Right kidney (tissue), 9 donors: ENCODE measurements around the gene GRIA2.
"Not testable (repeated sequence)": the region's sequence is repeated elsewhere in the genome, so short reads cannot be mapped to it uniquely, and the experiment has no call there.

Experiments used
- DNase-seq: peaks from one replicate; pipeline ENCODE4 v3.0.0-alpha.2; 2016
- long read RNA-seq, 8 donors: transcript quantifications; one replicate each; lab custom pipeline, GENCODE V29; 2026

The GRIA2 gene
- long read RNA-seq, donor 1 = 0 reads
- long read RNA-seq, donor 2 = 0 reads
- long read RNA-seq, donor 3 = 0 reads
- long read RNA-seq, donor 4 = 0 reads
- long read RNA-seq, donor 5 = 0 reads
- long read RNA-seq, donor 6 = 0 reads
- long read RNA-seq, donor 7 = 0 reads
- long read RNA-seq, donor 8 = 0 reads

DNA sequence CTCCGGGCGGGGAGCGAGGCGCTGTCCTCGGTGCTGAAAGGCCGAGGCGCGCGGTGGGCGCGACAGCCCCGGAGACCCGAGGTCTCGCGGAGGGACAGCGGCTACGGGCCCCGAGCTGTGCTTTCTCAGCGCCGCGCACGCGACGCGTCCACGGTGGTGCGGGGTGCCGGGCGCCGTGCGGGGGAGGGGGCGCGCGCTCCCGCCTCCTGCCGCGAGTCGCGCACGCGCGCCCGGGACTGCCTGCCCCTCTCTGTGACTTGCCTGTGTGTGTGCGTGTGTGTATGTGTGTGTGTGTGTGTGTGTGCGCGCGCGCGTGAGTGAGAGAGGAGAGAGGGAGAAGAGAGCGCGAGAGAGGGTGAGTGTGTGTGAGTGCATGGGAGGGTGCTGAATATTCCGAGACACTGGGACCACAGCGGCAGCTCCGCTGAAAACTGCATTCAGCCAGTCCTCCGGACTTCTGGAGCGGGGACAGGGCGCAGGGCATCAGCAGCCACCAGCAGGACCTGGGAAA lies at the start of gene GRIA2:
GRIA2 (plus strand) TSS at position 358 of the 511 bp plus-strand sequence. CDS start 315 bp downstream, outside the sequence.
- peak; percentile 76 for DNase-seq

DNA sequence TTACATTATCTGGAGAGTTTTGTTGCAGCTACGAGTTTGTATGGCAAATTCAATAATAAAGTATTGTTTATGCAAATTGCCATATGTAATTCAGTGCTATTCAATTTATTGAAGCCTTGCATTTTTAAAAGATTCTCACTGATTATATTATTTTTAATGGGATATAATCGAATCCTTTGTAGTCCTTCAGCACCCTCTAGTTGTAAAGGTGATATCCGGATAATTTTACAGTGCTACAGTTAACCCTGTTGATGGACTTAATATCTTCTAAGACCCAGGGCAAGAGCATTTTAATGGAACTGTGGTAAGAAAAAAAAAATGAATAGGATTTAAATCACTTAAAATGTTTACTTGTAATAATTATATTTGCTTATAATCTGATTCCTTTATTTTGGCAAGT lies 48.5 kb upstream of the GRIA2 start:
- DNase-seq = no peak

DNA sequence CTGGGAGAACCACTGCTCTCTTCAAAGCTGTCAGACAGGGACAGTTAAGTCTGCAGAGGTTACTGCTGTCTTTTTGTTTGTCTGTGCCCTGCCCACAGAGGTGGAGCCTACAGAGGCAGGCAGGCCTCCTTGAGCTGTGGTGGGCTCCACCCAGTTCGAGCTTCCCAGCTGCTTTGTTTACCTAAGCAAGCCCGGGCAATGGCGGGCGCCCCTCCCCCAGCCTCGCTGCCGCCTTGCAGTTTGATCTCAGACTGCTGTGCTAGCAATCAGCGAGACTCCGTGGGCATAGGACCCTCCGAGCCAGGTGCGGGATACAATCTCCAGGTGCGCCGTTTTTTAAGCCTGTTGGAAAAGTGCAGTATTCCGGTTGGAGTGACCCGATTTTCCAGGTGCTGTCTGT lies 40.3 kb upstream of the GRIA2 start:
- DNase-seq = not testable (repeated sequence)

DNA sequence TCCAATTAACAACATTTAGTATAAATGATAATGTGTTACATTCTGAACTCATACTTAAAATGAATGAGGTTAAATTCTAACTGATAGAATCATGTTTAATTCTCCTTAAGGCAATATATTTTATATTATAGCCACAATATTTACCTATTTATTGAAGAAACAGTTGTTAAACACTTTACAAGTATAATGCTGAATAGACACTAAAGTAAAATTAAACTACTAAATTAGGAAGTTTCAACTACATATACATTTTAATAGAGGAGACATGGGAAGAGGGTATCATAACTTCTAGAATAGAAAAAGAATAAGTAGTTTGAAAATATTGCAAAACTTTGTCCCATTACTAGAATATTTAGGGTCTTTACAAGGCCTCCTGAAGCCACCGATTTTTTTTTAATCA lies 36.2 kb upstream of the GRIA2 start:
- no peak for DNase-seq

DNA sequence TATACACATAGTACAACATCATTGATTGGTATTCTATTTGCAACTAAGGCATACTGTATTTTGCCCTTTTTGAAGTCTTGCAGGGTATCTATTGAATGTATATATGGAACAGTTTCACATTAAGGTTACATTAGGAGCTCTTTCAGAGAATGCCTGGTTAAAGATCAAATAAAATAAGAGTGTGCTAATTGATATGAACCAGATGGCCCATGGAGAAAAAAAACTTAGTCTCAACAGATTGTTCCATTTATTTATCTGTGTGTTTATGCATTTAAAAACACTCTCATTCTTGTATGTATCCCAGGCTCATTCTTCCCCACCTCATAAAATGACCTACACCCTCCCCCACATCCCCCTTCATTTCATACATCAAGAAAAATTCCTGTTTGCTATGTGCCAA lies 35.2 kb upstream of the GRIA2 start:
- no peak for DNase-seq

DNA sequence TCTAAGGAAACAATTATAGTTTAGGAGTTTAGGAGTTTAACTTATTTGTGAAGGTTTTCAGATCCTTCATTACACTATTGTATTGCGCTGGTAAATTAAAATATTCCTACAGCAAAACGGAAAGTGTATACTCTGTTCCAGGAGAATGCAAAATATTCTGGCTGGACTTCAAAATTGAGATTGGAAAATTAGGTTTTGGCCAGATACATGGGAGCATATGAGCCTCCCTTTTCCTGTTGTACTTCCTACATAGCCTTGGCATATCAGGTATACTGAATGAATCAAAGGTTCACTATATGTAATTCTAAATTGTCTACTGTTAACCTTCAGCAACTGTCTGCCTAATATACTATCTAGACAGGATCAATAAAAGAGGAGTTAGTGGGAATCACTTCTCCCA lies 25.2 kb upstream of the GRIA2 start:
- no peak for DNase-seq

DNA sequence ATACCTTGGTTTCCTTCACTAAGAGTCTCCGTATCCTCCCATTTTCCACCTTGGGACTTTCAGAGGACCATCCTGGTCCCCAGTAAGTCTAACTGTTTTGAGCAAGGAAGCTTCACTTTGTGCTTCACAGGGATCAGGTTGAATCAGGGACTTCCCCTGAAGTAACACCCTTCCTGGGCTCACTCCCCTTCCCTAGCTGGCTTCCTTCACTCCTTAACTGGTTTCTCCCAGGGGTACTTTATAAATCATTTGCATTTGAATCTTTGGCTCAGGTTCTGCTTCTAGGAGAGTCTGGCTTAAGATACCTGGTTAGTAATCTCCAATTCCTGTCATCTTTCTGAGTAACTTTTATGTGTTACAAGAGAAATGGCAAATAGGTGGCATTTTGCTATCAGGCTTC lies 24.5 kb upstream of the GRIA2 start:
- DNase-seq = no peak

DNA sequence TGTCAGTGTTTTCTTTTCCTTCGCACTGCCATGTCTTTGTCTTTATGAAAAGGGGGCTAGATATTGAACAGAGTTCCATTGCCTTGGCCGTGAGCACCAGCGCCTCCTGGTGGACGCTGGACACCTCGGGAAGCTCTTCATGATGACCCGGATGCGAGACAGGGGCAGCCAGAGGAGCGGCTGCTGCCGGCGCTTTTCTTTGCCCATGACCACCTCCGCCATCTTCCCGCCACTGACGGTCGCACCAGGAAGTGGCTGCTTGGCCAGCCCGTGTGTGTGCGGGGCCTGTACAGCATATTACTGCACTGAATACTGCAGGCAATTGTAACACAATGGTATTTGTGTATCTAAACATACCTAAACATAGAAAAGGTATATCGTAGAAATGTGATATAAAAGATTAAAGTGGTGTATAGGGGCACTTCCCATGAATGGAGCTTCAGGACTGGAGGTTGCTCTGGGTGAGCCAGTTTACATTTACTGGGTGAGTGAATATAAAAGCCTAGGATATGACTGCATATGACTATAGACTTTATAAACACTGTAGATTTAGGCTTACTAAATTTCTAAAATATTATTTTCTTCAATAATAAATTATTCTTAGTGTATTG lies 15.8 kb upstream of the GRIA2 start:
- DNase-seq = no peak

DNA sequence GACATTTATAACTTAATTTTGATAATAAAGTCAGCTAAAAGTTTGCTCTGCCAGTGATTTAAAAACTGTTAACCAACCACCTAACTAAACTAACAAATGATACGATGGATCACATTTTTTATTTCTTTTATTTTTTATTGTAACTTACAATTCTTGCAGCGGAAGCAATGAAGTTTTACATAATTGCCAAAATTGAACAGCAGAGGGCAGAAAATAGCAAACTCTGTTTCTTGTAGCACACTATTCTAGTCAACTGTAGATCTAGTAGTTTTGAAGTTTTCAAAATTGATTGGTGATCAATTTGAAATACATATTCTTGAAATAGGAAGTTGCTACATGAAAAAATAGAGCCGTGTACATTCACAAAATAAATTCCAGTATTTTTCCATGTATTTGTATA lies 2.8 kb upstream of the GRIA2 start:
- no peak for DNase-seq

DNA sequence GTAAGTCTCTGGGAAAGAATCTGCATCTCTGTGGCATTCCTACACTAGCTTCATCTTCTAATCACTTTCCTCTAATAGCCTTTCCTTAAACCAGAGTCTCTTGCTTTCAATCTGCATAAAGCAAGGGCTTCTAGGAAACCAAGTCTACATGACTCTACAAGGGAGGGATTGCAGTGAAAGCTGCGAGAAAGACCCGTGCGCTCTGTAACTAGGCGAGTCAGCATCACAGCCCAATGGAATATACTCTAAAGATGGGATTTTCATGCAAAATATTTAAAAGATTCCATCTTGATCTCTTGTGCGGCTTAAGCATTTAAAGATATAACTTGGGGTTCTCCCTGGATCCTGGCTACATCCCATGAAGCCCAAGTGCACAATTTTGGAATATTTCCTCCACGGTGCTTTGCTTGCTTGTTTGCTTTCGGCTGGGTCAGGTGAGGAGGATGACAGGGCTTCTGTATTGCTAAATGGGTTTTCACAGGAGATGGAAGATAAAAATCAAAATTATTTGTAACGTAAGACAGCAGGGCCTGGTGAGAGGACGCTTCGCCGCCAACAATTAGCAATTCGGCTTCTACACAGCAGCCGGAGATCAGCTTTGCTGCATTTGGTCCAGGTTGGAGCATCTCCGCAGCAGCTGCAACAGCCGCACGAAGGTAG lies 687 bp upstream of the GRIA2 start:
- DNase-seq = no peak

DNA sequence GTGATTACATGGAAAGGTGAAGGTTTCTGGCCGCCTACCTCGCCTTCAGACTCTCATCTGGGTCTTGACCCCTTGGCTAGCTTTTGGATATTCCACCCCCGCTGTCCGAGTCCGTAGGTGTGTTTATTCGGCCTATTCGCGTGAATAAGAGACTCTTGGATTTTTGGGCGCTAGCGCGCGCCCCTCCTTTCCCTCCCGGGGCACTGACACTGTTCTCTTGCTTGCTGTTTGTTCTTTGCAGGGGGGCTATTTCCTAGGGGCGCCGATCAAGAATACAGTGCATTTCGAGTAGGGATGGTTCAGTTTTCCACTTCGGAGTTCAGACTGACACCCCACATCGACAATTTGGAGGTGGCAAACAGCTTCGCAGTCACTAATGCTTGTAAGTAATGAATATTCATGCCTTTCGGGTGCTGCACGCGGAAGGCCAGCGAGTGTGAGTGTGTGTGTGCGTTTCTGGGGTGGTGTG lies 932 bp downstream of the GRIA2 start:
- DNase-seq = no peak

DNA sequence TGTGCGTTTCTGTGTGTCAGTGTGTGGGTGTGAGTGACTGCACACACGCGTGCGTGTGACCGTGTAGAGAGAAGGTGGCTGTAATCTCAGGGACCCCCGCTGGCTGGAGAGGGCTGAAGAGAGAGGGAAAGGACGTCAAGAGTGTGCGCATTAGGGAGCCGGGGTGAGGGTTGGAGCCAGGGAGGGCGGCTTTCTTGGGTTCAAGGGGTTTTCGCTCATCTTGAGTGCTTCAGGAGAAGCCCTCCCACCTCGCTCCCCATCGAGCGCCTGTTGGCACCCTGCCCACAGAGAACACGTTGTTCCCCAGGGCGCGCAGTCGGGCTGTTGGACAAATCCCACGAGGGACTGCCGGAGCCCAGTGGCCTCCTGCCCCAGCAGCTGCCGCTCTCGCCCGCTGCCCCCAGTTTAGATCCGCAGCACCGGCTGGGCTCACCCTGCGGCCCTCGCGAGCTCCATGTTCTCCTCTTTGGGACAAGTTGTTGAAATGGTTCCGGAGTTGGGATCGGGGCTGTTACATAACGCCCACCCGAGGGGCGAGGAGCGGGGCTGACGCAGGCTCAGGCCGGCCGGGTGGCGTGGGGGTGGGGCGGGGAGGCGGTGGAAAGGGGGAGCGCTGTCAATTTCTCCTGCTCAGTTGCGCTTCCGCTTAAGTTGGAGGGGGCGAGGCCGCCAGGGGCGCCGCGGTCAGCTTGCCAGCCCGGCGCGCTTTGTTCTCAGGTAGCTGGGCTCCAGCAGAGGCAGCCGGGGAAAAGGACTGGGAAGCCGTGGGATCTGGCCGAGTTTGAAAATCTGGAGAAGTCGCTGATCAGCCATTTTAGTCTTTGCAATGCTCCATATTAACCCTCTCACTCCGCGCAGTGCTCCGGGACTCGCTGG lies 1.6 kb downstream of the GRIA2 start:
- peak; percentile 47 for DNase-seq

DNA sequence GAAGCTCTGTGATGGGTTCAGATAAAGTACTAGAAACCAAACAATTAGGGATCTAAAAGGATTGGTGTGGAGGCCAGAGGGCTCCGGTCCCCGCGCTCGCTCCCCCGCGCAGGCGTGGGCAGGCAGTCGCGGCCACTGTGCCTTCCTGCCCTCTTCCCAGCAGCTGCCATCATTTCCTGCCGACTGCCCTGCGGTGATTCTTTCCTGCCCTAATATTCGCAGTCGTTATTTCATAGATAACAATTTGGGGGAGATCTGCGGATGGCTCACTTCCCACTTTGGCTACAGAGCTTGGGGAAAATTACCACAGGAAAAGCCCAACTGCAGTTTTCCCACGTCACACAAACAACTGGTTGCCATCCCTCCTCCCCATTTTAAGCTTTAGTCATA lies 2.2 kb downstream of the GRIA2 start:
- no peak for DNase-seq

DNA sequence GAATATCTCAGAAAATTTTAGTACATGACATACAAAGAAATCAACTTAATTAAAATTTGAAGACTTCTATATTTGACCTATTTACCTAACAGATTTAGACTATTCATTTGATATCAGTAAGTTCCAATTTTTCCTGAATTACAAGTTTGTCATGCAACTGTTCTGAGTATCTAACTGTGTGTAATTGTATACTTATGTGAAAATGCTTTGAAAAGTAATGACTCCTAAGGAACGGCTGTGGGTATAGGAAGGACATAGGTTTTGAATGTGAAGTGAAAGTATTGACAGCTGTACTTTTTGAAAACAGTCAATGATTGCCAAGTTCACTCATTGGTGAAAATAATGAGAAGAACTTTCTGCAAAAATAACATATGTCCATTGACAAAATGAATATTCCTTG lies 2.9 kb downstream of the GRIA2 start:
- no peak for DNase-seq

DNA sequence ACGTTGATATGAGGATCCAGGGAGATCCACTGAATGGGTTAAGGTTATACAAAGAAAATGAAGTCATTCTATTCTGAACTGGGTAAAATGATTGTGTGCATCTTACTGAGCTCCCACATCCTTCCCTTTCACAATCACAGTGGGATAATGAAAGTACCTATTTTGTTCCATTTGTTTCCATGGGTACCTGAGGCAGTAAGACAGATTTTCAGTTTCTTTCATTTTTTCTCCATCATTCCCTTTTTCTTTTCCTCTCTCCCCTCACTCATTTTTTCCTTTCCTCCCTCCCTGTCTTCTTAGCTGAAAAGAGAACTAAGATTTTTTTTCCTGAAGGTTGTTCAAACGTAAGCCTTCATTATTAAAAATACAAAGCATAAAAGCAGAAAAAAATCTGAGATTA lies 4.6 kb downstream of the GRIA2 start:
- DNase-seq = no peak

DNA sequence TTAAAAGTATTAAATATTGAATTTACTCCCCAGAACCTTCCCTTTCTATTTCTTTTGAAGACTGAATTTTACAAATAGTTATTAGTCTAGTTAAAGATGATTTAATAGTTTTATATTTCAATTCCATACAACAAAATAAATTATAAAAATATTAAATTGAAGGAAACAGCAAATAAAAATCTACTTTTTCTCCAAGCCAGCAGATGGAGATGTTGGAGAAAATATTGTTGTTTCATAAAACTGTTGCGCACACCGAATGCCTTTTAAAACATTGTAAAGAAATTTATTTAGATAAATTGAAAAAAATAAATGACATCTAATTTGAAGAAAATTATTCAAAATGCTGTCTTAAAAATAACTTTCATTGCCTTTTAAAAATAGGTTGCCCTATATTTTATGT lies 5.5 kb downstream of the GRIA2 start:
- no peak for DNase-seq

DNA sequence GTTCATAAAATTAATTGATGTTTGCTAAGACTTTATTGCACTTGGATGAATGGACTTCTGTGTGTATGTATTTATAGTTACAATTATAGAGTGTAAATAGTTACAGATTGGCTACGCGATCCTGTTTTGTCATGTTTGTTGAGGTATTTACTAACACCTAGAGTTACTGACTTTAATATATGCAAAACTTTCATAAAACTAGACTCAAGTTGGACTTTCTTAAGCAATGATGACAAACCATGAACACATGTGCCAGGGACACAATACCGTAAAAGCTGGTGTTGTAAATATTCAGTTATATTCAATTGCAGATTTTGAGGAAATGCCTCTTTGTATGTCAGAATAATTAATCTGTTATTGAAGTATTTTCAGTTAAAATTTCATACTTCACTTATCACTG lies 6.1 kb downstream of the GRIA2 start:
- DNase-seq = no peak

DNA sequence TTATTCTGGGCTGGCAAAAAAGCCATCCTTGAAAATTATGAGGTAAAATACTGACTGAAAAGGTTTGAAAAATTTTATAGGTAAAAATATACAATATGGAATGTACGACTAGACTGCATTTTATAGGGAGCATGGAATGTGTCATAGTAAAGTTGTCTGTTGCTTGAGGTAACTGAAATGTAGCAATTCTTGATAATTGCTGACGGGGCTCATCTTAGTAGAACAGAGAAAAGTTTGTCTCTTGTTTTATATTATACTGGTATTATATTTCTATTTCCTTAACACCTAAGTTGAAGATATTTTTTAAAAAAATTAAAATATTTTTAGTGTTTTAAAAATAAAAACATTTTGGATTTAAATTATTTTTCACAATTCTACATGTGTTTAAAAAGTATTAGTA lies 11.0 kb downstream of the GRIA2 start:
- DNase-seq = no peak

DNA sequence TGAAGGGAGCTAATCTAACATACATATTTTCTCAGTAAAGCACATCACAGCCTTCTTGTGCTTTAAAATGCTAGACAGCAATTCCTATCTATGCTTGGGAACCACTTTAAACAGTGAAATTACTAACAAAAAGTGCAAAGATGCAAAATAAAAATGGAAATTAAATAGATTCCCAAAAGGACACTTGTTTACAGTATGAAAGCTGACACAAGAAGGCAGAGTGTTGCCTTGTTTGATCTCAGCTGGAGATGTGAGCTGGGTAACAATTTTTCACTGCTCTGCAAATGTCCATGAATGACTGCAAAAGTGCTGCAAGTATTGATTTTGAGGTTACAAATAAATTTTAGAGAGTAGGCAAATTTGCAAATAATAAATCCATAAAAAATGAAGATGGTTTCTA lies 22.3 kb downstream of the GRIA2 start:
- DNase-seq = no peak

DNA sequence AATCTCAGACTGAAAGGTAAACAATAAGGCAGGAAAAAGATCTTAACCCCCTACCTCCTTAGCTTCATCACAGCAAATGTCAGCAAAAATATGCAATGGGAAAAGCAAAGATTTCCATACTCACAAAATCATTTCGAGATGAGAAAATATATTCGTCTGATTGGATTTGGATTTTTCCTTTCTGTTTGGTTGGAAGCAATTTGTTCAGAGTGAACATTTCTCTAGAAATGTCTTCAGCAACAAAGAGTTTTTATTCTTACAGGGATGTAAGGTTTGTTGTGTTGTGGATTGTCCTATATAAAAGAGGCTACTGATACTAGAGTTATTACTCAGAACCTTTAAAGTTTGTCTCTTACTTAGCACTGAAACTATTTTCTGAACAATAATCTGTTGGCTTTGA lies 23.8 kb downstream of the GRIA2 start:
- no peak for DNase-seq

DNA sequence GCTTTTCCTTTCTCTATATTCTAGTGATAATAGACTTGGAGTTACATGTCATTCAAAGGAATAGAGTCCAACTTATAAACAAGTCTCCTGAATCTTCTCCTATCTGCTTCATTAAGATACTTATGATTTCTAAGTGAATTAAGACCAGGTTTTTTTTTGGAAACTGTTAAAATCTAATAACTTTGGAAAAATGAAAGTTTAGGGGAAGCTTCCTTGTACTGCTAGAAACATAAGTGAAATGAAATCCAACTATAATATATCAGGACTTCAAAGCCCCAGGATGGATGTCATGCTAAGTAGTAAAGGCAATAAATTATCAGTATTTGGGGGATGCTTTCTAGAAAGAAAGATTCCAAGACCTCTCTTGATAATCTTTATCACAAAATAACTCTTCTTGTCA lies 24.8 kb downstream of the GRIA2 start:
- DNase-seq = no peak

DNA sequence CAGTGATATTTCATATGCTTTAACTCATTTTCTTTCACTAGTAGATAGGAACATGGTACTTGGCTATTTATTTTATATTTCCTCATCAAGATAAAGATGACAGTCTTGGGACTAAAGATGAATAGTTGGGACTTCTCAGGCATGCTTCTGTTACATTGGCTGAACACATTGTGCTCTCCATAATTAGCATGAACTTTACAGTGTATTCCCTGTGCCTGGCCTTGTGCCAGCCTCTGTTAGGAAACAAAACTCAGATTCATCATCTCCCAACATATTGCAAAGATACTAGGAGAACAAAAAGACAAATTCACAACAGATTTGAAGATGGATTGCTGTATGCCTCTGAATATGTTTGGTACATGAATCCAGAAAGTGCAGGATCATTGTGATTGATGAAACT lies 26.4 kb downstream of the GRIA2 start:
- DNase-seq = no peak

DNA sequence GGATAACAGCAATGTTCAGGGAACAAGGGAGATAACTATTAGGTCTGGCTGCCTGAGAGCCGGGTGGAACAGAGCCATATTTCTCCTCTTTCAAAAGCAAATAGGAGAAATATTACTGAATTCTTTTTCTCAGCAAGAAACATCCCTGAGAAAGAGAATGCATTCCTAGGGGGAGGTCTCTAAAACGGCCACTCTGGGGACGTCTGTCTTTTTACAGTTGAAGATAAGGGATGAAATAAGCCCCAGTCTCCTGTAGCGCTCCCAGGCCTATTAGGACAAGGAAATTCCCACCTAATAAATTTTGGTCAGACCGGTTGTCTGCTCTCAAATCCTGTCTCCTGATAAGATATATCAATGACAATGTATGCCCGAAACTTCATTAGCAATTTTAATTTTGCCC lies 37.6 kb downstream of the GRIA2 start:
- not testable (repeated sequence) for DNase-seq
